GF-D8 (cell line): ENCODE data around the gene MMEL1.
"Not testable (repeated sequence)": the region's sequence is repeated elsewhere in the genome, so short reads cannot be mapped to it uniquely, and the experiment has no call there.

Experiments used
- DNase-seq: peaks from one replicate; lab custom pipeline; 2025; lab: John Stamatoyannopoulos, UW

The MMEL1 gene

DNA sequence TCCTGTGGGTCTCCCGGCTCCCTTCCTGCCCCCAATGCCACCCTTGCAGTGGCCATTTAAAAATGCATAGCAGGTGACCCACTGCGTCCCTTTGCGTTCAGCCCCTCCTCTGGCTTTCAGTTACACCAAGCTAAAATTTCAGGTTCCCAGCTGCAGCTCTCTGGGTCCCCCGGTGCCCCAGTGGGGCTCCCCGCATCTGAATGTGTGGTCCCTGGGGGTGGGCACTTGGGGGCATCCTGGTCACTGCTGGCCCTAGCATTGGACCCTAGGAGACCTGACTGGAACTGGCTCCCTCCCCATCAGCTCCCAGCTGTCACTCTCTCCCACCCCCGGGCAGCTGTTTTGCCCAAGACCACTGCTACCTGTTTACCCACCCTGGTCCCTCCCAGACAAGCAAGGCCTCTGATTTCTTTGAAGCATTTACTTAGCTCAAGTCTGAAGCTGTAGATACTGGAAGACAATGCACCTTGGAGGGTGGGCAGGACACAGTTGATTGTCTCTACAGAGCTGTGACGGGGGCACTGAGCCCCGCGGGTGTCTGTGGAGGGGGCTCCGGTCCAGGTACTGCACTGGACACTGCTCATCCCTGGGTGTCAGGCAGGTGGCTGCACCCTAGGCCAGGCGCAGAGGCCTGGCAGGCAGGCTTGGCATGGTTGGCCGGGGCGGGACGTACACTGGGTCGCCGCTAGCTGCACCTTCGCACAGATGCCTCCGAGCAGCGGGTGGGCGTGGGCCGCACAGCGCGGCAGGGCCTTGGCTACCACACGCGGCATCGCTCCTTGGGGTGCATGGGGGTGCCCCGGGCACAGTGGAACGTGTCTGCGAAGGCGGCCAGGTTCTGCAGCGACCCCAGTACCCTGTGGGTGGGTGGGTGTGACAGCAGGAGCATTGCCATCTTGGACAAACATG lies 42.3 kb downstream of the MMEL1 start:
- no peak for DNase-seq

DNA sequence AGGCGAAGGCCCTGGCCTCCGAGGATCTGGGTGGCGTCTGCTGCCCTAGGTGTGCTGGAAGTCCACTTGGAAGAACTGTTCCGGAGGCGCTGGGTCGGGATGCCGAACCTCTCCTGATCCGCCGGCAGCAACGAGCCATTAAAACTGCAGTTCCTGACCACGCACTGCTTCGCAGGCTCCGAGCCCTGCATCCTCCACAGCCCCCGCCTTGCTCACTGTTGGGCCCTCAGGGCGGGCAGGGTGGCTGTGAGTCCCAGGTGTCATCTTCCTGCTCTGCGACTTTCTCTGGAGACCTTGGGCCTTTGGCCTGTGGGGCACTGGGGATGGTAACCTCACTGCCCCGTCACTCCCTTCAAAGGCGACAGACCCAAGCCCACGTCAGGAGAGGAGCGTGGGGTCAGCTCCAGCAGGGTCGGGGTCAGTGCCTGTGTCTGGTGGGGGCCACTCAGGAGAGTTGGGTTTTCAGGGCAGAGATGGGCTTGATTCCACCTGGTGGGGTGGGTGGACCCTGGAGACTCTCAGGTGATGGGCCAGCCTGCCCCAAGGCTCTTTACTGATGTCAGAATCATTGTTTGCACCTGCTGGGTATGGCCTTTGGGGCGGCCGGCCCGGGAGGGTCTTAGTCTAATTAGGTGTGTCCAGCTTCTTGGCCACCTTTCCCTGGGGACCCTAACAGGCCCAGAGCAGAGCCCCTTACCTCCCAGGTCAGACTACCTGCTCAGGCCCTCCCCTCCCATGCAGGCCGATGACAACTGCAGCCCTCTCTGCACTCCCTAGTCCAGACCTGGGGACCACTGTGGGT lies 43.2 kb downstream of the MMEL1 start:
- no peak for DNase-seq

DNA sequence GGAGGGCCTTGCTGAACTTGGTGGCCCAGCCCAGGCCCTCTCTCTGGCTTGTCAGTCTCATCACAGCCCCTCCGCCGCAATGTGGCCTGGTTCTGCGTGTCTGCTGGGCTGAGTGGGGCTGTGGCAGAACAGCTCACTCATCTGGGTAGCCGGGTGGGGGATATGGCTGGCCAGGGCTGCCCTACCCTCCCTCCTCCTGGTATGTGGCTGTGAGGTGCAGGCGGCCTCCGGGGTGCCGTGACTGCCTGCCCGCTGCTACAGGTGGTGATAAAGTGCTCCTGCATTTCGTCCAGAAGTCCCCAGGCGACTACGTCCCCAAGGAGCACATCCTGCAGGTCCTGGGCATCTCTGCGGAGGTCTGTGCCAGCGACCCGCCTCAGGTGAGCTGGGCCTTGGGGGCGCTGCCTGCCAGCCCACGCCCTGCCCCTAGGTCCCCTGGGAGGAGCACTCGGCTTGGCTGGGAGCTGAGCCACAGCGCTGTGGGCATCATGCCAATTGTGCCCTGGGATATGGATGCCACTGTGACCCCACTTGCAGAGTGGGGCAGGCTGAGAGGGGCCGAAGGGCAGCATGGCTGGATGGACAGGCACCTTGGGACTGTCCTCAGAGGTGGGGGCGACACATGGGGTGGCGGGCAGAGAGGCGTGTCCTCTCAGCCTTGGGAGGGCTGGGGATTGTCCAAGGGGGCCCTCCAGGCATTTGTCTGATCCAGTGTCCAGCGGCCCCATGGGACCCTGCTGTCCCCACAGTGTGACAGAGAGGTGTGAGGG lies 44.0 kb downstream of the MMEL1 start:
- no peak for DNase-seq

DNA sequence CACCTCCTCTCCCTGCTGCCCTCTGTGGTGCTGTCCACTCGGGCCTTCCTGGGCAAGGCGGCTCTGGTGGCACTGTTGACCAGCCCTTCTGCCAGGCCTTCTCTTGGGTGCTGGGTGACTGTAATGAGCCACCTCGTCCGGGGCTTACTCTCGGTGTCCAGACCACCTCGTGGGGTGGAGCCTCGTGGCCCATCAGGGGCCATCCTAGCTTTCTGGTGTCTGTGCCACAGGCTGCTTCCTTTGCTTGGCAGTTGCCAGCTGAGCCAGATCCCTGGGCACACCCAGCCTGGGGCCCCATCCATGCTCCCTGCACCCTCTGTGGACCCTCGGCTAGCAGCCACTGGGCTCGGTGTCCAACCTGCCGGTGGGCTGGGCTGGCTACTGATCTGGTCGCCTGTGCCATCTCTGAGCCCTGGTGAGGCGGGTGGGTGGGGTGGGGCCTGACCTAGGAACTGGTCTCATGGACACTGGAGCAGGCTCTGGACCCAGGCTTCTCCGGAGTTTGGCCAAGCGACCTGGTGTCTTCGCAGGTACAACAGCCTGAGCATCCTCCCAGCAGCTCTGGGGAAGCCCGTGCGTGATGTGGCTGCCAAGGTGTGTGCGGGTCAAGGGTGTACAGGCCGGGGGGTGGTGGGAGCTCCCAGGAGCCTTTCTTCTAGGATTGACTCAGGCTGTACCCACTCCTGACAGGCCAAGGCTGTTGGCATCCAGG lies 44.8 kb downstream of the MMEL1 start:
- DNase-seq = no peak

DNA sequence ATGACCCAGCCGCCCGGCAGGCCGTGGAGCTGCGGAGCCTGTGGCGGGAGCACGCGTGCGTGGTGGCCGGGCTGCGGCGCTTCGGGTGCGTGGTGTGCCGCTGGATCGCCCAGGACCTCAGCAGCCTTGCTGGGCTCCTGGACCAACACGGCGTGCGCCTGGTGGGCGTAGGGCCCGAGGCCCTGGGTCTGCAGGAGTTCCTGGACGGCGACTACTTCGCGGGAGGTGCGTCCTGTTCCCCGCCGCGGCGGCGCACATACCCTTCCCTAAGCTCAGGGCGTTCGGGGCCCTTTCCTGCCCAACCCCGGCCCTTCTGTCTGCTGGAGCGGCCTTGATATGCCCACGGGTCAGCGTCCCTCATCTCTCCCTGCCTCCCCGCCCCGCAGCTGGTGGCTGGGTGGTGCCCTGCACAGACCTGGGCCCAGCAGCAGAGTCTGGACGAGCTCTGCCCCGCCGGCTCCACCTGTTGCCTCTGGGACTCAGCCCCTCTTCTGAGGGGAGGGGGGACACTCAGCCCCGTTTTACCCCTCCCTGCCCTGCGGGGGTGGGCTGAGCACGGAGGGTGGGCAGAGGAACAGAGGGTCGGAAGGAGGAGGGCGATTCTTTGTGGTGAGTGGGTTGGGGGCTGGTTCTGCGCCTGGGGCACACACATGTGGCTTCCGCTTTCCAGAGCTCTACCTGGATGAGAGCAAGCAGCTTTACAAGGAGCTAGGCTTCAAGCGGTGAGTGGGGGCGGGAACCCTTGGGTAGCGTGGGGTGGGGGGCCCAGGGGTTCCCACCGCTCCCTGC lies 45.6 kb downstream of the MMEL1 start:
- no peak for DNase-seq

DNA sequence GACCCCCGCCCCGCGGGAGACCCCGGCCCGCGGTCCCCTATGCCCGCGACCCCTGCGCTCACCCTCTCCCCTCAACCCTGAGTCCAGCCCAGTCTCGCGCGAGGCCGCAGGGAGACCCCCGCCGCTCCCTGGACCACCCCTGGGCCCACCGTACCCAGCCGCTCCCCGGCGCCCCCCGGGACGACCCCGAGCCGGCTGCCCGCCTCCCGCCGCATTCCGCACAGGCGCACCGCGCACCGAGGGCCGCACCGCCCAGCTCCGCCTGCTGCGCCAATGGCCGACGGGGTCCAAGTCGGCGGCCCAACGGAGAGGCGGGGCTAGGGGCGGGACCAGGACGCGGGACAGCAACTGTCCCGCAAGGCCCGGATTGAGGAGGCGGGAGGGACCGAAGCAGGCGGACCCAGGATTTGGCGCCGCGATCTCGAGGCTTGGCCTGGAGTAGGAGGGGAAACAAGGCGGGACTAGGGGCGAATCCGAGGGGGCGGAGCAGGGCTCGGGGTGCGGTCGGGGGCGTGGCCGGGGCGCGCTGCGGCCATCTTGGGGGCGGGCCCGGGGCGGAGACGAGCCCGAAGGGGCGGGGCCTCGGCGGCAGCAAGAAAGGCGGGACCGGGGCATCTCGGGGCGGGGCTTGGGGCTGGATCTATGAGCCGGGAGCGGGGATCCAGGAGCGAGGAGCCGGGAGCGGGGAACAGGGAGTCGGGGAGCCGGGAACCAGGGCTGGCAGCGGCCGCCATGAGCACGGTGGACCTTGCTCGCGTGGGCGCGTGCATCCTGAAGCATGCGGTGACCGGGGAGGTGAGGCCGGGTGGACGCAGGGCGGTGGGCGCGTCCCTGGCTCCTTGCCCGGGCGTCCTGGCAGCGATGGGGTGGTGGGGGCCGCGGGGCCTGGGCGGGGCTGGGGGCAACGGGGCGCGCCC lies 46.4 kb downstream of the MMEL1 start, which contains the start of gene PRXL2B:
Gene PRXL2B (plus strand): TSS at position 624 of the 917 bp plus-strand sequence. CDS start 109 bp downstream, at position 733.
- DNase-seq = peak; percentile 95

DNA sequence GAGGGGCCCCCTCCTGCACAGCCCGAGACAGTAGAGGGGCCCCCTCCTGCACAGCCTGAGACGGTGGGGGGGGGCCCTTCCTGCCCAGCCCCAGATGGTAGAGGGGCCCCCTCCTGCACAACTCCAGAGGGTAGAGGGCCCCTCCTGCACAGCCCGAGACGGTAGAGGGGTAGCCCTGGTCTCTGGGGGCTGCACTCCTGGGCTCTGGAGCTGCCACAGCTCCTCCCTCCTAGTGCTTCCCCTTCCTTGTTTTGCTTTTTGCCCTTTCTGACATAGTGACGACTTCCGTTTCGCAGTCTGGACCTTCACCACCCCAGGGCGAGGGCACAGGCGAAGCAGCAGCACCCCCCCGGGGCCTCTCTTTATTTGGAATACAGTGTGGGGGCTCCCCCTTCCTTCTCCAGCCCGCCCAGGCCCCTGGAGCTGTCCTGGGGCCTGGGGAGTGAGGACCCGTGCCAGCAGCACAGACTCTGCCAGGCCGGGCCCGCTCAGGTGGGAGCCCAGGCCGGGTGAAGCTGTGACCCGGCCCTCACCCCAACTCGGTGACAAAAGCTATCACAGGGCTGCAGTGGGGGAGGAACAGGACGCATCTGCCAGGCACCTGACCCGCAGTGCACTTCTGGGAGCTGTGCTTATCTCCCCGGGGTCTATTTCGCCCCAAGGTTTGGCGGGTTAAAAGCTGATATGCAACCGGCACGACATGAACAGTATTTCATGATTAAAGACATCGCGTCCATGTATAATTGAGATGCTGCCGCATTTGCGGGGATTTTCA lies 47.3 kb downstream of the MMEL1 start:
- DNase-seq = peak; percentile 60

DNA sequence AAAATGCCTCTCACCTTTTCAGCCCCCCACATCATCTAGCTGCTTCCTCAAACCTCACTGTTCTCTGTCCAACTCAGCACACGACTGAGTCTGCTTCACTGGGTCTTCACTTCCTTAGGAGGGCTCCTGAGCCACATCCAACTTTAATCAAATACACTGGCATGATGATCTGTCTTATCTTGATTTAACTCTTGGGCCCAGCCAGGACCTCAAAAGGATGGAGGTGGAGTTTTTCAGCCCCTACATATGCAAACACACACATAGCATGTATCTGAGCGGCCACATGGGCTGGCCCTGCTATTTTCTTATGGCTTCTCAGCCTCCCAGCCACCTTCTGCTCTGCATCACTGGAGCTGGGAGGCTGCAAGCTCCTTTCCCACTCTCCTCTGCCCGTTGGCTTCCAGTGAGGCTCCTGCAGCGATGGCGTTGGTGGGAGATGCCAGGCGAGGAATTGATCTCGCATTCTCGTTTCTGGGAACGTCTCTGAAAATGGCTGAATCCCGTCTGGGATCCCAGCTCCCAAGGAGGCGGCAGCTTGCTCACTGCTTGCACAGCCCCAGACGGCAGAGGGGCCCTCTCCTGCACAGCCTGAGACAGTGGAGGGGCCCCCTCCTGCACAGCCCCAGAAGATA lies 48.0 kb downstream of the MMEL1 start:
- no peak for DNase-seq

DNA sequence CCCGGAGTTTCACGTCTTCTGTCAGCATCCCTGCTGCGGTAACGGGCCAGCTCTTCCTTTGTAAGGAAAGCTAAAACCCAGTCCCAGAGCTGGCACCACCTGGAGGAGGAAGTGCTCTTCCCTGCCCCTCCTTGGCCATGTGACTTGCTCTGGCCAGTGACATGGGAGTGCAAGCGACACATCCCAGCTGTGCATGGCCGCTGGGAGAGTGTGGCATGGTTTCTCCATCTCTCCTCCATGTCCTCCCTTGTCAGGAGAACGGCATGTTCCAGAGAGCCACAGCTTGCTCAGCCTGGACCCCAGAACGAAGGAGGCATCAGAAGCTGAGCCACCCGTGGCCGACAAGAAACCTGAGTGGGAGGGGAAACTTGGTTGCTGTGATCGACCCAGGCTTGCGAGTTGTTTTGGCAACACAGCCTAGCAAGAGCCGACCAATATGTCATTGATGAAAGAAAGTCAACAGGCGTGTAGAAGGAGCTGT lies 48.9 kb downstream of the MMEL1 start:
- no peak for DNase-seq

DNA sequence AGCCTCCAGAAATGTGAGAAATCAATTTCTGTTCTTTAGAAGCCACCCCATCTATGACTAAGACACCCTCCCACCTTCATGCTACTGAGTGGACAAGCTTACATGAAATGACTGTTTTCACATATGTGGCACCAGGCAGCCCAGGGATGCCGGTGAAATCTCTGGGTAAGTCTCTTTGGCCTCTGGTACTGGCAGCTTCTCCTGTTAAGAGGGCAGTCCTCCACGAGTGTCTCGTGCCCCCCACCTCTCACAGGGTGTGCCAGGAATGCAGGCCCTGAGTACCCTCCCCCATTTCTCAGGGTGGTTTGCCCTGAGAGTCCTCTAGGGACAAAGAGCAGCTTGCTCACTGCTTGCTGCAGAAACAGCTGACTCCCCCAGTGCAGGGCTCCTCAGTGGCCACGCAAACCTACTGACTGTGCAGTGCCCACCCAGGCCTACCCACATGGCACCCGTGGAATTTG lies 49.5 kb downstream of the MMEL1 start:
- no peak for DNase-seq

DNA sequence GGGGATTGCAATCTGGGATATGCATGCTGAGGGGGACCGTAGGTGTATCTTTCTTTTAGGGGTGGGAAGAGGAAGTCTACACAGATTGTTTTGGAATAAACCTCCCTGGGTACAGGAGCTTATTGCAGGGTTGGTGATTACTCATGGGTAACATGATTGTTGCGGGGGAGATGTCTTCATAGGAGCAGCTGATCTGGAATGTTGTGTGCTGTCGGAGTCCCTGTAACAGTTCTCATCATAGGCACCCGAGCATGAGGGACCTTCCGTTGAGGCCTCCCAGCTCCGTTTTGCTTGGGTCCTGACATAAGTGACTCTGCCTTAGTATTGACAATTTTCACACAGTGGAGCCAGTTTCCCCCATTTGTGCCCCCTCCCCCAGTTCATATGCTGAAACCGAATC lies 50.4 kb downstream of the MMEL1 start:
- DNase-seq = no peak

DNA sequence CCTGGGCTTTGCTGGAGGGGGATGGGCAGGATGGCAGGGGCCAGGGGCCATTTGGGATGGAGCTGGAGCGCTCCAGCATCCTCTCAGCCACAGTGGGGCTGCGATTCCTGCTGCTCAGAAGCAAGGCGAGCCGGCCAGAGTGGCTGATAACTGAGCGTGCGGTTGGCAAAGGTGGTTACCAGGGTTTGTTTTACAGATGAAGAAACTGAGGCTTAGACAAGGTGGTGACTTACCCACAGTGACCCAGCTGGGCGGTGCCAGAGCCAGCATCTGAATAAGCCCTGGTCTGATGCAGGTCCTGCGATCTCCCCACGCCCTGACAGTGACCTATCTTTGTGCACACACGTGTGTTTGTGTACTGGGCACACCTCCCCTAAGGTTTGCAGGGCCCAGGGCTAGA lies 52.1 kb downstream of the MMEL1 start:
- DNase-seq = no peak

DNA sequence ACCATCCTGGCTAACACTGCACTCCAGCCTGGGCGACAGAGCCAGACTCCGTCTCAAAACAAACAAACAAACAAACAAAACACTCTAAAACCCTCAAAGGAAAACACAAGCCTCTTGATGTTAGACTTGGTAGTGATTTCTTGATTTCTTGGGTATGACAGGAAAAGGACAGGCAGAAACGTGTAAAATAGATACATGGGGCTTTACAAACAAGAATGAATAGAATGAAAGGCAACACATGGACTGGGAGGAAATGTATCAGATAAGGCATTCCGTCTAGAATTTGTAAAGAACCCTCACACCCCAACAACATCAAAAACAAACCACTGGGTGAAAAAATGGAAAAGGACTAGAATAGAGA lies 54.1 kb downstream of the MMEL1 start:
- no peak for DNase-seq

DNA sequence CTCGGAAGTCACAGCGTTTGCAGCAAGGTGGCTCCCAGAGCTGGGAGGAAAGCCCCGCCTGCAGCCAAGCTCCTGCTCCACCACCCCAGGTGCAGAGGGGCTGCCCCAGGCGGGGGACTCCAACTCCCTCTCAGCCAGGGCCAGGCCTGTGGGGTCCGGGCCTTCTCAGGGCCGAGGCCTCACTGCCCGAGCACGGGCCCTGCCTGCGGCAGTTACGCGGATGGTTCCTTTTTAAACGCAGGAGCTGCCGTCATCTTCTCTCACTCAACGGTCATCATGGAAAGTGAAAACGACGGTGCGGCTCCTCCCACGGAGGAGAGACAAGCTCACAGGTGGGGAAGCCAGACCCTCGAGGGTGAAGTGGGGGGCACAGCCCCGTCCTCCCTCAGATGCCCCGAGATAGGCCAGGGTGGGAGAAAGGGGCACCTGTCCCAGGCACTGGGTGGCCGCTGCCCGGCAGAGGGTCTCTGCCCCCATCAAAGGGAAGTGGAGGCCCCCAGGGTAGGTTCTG lies 55.2 kb downstream of the MMEL1 start:
- not testable (repeated sequence) for DNase-seq

DNA sequence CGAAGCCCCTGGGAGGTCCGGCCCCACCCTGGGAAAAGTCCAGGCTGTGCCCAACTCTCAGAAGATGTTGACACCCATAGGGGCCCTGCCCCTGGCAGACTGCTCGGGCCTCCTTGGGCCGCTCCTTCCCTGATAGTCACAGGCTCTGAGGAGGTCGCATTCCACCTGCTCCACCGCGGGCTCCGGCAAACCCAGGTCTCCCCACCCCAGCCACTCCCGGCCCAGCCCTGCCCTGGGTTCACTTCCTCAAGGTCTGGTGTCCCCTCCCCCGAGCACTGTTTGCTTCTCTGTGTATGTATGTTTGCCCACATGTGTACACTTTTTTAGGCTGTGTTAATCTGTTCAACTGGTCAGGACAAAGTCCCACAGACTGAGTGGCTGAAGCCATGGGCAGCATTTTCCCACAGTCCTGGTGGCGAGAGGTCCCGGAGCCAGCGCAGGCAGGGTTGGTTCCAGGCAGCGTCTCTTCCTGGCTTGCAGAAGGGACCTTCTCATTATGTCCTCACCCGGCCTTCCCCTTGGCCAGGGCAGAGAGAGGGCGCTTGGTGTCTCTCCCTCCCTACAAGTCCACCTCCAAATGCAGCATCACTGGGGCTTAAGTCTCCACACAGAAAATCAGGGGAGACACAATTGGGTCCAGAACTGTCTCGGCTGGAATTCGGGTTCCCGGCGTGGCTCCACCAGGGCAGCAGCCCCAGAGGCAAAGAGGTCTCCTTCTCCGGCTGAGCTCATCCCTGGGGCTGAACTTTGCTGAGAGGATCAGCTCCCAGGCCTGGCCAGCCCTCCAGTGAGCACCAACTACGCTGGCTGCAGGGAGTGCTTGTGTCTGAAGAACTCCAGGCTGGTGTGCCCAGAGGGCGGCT lies 56.8 kb downstream of the MMEL1 start:
- no peak for DNase-seq

DNA sequence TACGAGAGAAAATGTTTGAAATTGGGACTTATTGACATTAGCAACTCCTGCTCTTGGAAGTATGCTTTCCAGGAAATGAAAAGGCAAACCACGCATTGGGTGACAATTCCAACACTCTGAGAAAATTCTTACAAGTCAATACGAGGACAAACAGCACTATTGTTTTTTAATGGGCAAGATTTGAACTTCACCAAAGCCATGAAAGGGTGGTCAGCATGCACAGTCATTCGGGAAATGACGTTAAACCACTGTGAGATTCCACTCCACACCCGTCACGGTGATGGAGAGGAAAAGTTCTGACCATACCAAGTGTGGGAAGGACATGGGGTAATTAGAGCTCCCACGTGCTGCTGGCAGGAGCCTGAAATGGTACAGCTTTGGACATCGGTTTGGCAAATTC lies 58.5 kb downstream of the MMEL1 start:
- DNase-seq = no peak
